Rectal smooth muscle tissue (tissue), 1 donor: ENCODE results near the gene TMEM229B.

Experiments used
- H3K27ac ChIP-seq: one replicate; pipeline ENCODE4 v1.7.0; 2013; ENCODE audit warnings: low read depth, low read length, inconsistent platforms
- H3K27me3 ChIP-seq: one replicate; pipeline ENCODE4 v1.7.0; 2013; ENCODE audit warnings: low read length; ENCODE audit not compliant: control insufficient read depth, insufficient read depth
- H3K36me3 ChIP-seq: one replicate; pipeline ENCODE4 v1.7.0; 2013; ENCODE audit warnings: low read length; ENCODE audit not compliant: control insufficient read depth, insufficient read depth
- H3K4me1 ChIP-seq: one replicate; pipeline ENCODE4 v1.7.0; 2013; ENCODE audit warnings: low read length; ENCODE audit not compliant: control insufficient read depth, insufficient read depth
- H3K4me3 ChIP-seq: one replicate; pipeline ENCODE4 v1.7.0; 2013; ENCODE audit warnings: low read length
- H3K9ac ChIP-seq: one replicate; pipeline ENCODE4 v1.7.0; 2013; ENCODE audit warnings: low read length

TMEM229B gene

GRCh38 chr14:67421356-67422224 is 66.9 kb downstream of the TMEM229B start:
- H3K27me3 ChIP-seq = no peaks in the 10 kb centered on the region
- no peaks in the 10 kb centered on the region for H3K36me3 ChIP-seq
- H3K9ac ChIP-seq = no peak overlapping the region
- no peak overlapping the region for H3K27ac ChIP-seq
- no peak overlapping the region for H3K4me3 ChIP-seq
- H3K4me1 ChIP-seq = no peaks in the 10 kb centered on the region
